Measurements from ENCODE around the gene SELENOV.
A peak's percentile ranks its signal among the peaks of the same experiment; 100 is the strongest.

SELENOV gene

DNA sequence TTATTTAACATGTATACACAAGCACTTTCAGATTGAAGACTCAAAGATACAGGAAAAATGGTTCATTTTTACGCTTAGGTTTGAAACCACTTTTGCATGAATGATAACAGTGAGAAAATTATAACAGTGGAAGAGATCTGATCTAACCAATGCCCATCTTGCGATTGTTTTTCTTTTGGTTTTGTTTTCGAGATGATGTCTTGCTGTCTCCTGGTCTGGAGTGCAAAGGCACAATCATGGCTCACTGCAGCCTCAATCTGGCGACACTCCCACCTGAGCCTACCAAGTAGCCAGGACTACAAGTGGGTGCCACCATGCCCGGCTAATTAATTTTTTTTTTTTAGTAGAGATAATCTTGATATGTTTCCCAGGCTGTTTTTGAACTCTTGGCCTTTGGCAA, 35.3 kb downstream of the SELENOV start:
- DNase-seq (ENCODE audit: low spot score): no peak
- in situ Hi-C loops (cut with MboI; ENCODE audit: low sequenced_read_pairs, unreplicated experiment): loop anchor here (10.0 kb wide), 1 partner anchor 295 kb away; the partner anchor contains the start of gene FBL

GRCh38 chr19:39553082-39553652, 38.2 kb downstream of the SELENOV start:
- in situ Hi-C loops (cut with MboI; ENCODE audit: low sequenced_read_pairs, unreplicated experiment): loop anchor here (10.0 kb wide), 1 partner anchor 292 kb away; the partner anchor contains the start of gene FBL
- DNase-seq (ENCODE audit: low spot score): no peak

More for the DNA sequence above, 35.3 kb downstream of the SELENOV start:
- TF ChIP-seq, protein P1, sequence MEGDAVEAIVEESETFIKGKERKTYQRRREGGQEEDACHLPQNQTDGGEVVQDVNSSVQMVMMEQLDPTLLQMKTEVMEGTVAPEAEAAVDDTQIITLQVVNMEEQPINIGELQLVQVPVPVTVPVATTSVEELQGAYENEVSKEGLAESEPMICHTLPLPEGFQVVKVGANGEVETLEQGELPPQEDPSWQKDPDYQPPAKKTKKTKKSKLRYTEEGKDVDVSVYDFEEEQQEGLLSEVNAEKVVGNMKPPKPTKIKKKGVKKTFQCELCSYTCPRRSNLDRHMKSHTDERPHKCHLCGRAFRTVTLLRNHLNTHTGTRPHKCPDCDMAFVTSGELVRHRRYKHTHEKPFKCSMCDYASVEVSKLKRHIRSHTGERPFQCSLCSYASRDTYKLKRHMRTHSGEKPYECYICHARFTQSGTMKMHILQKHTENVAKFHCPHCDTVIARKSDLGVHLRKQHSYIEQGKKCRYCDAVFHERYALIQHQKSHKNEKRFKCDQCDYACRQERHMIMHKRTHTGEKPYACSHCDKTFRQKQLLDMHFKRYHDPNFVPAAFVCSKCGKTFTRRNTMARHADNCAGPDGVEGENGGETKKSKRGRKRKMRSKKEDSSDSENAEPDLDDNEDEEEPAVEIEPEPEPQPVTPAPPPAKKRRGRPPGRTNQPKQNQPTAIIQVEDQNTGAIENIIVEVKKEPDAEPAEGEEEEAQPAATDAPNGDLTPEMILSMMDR (IDR thresholded peaks at IDR 0.05; ENCODE audit: borderline replicate concordance, control extremely low read depth, extremely low read depth, insufficient read depth, missing control alignments): no peak

GRCh38 chr19:39554701-39555311, 39.9 kb downstream of the SELENOV start:
- TF ChIP-seq, protein P1 (IDR thresholded peaks at IDR 0.05; ENCODE audit: borderline replicate concordance, control extremely low read depth, extremely low read depth, insufficient read depth, missing control alignments): no peak
- in situ Hi-C loops (cut with MboI; ENCODE audit: low sequenced_read_pairs, unreplicated experiment): loop anchor here (10.0 kb wide), 1 partner anchor 290 kb away; the partner anchor contains the start of gene FBL
- no peak for DNase-seq (ENCODE audit: low spot score)

More at GRCh38 chr19:39553082-39553652, 38.2 kb downstream of the SELENOV start:
- TF ChIP-seq, protein P1 (IDR thresholded peaks at IDR 0.05; ENCODE audit: borderline replicate concordance, control extremely low read depth, extremely low read depth, insufficient read depth, missing control alignments): no peak

DNA sequence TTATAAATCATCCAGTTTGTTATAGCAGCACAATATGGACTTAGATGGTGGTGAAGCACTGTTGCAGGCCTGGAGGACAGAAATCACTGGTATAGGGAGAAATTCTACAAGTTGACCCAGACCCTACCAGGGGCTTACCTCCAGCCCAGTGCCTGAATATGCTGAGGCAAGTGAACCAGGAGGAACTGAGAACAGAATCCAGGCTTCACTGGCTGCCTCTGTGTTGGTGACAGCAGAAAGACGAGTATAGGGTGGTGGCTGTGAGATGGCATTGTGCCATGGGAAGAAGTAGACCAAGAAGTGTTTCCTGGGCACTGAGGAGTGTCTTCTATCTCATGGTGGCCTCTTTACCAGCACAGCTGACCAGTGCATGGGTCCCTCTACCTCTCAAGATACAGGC, 40.9 kb downstream of the SELENOV start:
- DNase-seq (ENCODE audit: low spot score): no peak
- TF ChIP-seq, protein P1 (IDR thresholded peaks at IDR 0.05; ENCODE audit: borderline replicate concordance, control extremely low read depth, extremely low read depth, insufficient read depth, missing control alignments): no peak
- in situ Hi-C loops (cut with MboI; ENCODE audit: low sequenced_read_pairs, unreplicated experiment): loop anchor here (10.0 kb wide), 1 partner anchor 289 kb away; the partner anchor contains the start of gene FBL

- TF ChIP-seq, protein P1 (IDR thresholded peaks at IDR 0.05; ENCODE audit: borderline replicate concordance, control extremely low read depth, extremely low read depth, insufficient read depth, missing control alignments): no peak
- in situ Hi-C loops (cut with MboI; ENCODE audit: low sequenced_read_pairs, unreplicated experiment): loop anchor here (10.0 kb wide), 1 partner anchor 287 kb away; the partner anchor contains the start of gene FBL
- DNase-seq (ENCODE audit: low spot score): peak; percentile 34
These were observed 43.1 kb downstream of the SELENOV start for GRCh38 chr19:39557811-39558623.

DNA sequence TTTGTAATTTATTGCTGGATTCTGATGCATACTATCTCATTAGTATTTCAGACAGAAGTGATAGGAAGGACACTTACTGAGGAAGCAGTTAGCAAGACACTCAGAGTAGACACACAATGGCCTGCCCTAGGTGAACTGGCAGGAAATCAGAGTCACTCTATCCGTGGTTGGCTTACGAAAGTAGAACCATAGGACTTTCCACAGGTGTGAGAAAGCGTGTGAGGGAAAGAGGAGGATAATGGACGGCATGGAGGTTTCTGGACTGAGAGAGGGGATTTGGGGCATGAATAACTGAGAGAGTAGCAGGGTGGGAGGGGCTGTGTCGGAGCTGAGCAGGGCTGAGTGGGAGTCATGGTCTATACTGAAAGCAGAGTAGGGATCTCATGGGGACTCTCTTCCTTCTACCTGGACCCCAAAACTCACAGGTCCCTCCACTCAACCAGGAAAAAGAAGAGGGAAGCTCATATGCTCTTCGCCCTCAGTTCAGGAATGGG, 43.7 kb downstream of the SELENOV start:
- TF ChIP-seq, protein P1 (IDR thresholded peaks at IDR 0.05; ENCODE audit: borderline replicate concordance, control extremely low read depth, extremely low read depth, insufficient read depth, missing control alignments): no peak
- in situ Hi-C loops (cut with MboI; ENCODE audit: low sequenced_read_pairs, unreplicated experiment): loop anchor here (10.0 kb wide), 1 partner anchor 286 kb away; the partner anchor contains the start of gene FBL
- DNase-seq (ENCODE audit: low spot score): no peak
